H9 (cell line): ENCODE results near the gene QDPR. TPM values are rescaled to one million over a fixed set of nuclear protein-coding genes. Genes with fewer than 3 reads are reported as not detected.

ENCODE experiments used
- DNase-seq: peaks from one replicate; pipeline ENCODE4 v3.0.0-alpha.2; 2017
- H2AFZ ChIP-seq: one replicate; pipeline ENCODE4 v1.6.1; 2013; ENCODE audit warnings: mild to moderate bottlenecking, low read length, control low read depth, moderate library complexity
- H2AK5ac ChIP-seq: 2 replicates; pipeline ENCODE4 v1.6.1; 2013; ENCODE audit warnings: low read length, control low read depth, mixed read lengths; ENCODE audit not compliant: insufficient read length
- H2BK120ac ChIP-seq: one replicate; pipeline ENCODE4 v1.6.1; 2013; ENCODE audit warnings: low read depth, mild to moderate bottlenecking, low read length, control low read depth, inconsistent platforms; ENCODE audit not compliant: poor library complexity, severe bottlenecking
- H2BK12ac ChIP-seq: 2 replicates; pipeline ENCODE4 v1.6.1; 2013; ENCODE audit warnings: low read length, control low read depth, mixed read lengths, low read depth; ENCODE audit not compliant: insufficient read length
- H2BK15ac ChIP-seq: 2 replicates; pipeline ENCODE4 v1.6.1; 2013; ENCODE audit warnings: low read depth, low read length, control low read depth
- H2BK20ac ChIP-seq: one replicate; pipeline ENCODE4 v1.6.1; 2013; ENCODE audit warnings: low read depth, mild to moderate bottlenecking, low read length, control low read depth, inconsistent platforms; ENCODE audit not compliant: poor library complexity, severe bottlenecking
- H2BK5ac ChIP-seq: 2 replicates; pipeline ENCODE4 v1.6.1; 2013; ENCODE audit warnings: low read length, control low read depth, mixed read lengths; ENCODE audit not compliant: insufficient read length
- H3K14ac ChIP-seq: 2 replicates; pipeline ENCODE4 v1.6.1; 2013; ENCODE audit warnings: low read length, control low read depth; ENCODE audit not compliant: insufficient read depth
- H3K18ac ChIP-seq: 2 replicates; pipeline ENCODE4 v1.6.1; 2013; ENCODE audit warnings: low read depth, mild to moderate bottlenecking, mixed read lengths, low read length, control low read depth; ENCODE audit not compliant: insufficient read length
- H3K23ac ChIP-seq: 2 replicates; pipeline ENCODE4 v1.6.1; 2013; ENCODE audit warnings: low read length, control low read depth, mixed read lengths, low read depth; ENCODE audit not compliant: insufficient read length
- H3K23me2 ChIP-seq: 2 replicates; pipeline ENCODE4 v1.6.1; 2013; ENCODE audit warnings: low read depth, mild to moderate bottlenecking, mixed read lengths, low read length, control low read depth; ENCODE audit not compliant: insufficient read length, poor library complexity, severe bottlenecking
- H3K27ac ChIP-seq: 2 replicates; pipeline ENCODE4 v1.5.1; 2013; ENCODE audit warnings: low read length, control low read depth, mixed read lengths, low read depth; ENCODE audit not compliant: insufficient read length
- H3K27me3 ChIP-seq: 2 replicates; pipeline ENCODE4 v1.6.1; 2013; ENCODE audit warnings: low read length, control low read depth, inconsistent platforms; ENCODE audit not compliant: insufficient read depth
- H3K4ac ChIP-seq: 2 replicates; pipeline ENCODE4 v1.6.1; 2013; ENCODE audit warnings: low read depth, mild to moderate bottlenecking, control low read depth, inconsistent platforms, low read length, moderate library complexity
- H3K4me1 ChIP-seq: 2 replicates; pipeline ENCODE4 v1.6.1; 2013; ENCODE audit warnings: low read length, control low read depth, inconsistent platforms; ENCODE audit not compliant: insufficient read depth
- H3K4me2 ChIP-seq: 2 replicates; pipeline ENCODE4 v1.6.1; 2013; ENCODE audit warnings: low read length, control low read depth, mixed read lengths; ENCODE audit not compliant: insufficient read length, insufficient read depth
- H3K56ac ChIP-seq: 2 replicates; pipeline ENCODE4 v1.6.1; 2013; ENCODE audit warnings: low read depth, mild to moderate bottlenecking, mixed read lengths, low read length, control low read depth; ENCODE audit not compliant: insufficient read length
- H3K79me1 ChIP-seq: 2 replicates; pipeline ENCODE4 v1.6.1; 2013; ENCODE audit warnings: low read depth, mild to moderate bottlenecking, moderate library complexity, low read length, control low read depth, inconsistent platforms; ENCODE audit not compliant: insufficient read depth, poor library complexity, severe bottlenecking
- H3K79me2 ChIP-seq: 2 replicates; pipeline ENCODE4 v1.6.1; 2013; ENCODE audit warnings: low read length, control low read depth, inconsistent platforms; ENCODE audit not compliant: insufficient read depth
- H3K9ac ChIP-seq: 2 replicates; pipeline ENCODE4 v1.6.1; 2013; ENCODE audit warnings: low read length, control low read depth, mixed read lengths; ENCODE audit not compliant: insufficient read length; ENCODE audit errors: extremely low read depth
- H3K9me3 ChIP-seq: one replicate; pipeline ENCODE4 v1.6.1; 2013; ENCODE audit warnings: low read depth, low read length, inconsistent platforms; ENCODE audit not compliant: control insufficient read depth
- H3T11ph ChIP-seq: one replicate; pipeline ENCODE4 v1.6.1; 2013; ENCODE audit warnings: mild to moderate bottlenecking, low read length, control low read depth, inconsistent platforms
- H4K20me1 ChIP-seq: one replicate; pipeline ENCODE4 v1.6.1; 2013; ENCODE audit not compliant: control insufficient read depth, insufficient read length, insufficient read depth
- H4K5ac ChIP-seq: 2 replicates; pipeline ENCODE4 v1.6.1; 2013; ENCODE audit warnings: low read depth, mild to moderate bottlenecking, mixed read lengths, low read length, control low read depth; ENCODE audit not compliant: insufficient read length
- H4K8ac ChIP-seq: replicated peaks from 2 replicates; pipeline ENCODE4 v1.6.1; 2013; ENCODE audit warnings: low read length, control low read depth, mixed read lengths, low read depth; ENCODE audit not compliant: insufficient read length
- H4K91ac ChIP-seq: 2 replicates; pipeline ENCODE4 v1.6.1; 2013; ENCODE audit warnings: low read depth, mild to moderate bottlenecking, moderate library complexity, mixed read lengths, low read length, control low read depth; ENCODE audit not compliant: insufficient read length
- H3K27ac Mint-ChIP-seq, 3 experiments: 2 replicates in 2 of 3; 3 replicates in 1 of 3; pipeline ENCODE4 v1.8.0; 2020 to 2021; ENCODE audit warnings: mixed read lengths in 3 of 3, mild to moderate bottlenecking in 1 of 3, moderate library complexity in 1 of 3
- H3K27me3 Mint-ChIP-seq: 2 replicates; pipeline ENCODE4 v1.8.0; 2021; ENCODE audit warnings: low read depth, mild to moderate bottlenecking, moderate library complexity, mixed read lengths
- H3K36me3 Mint-ChIP-seq, 3 experiments: 2 replicates in 2 of 3; 3 replicates in 1 of 3; pipeline ENCODE4 v1.8.0; 2020 to 2021; ENCODE audit warnings: low read depth in 3 of 3, mixed read lengths in 3 of 3; ENCODE audit not compliant: insufficient read depth in 1 of 3
- H3K4me1 Mint-ChIP-seq, 2 experiments: 2 replicates each; pipeline ENCODE4 v1.8.0; 2020; ENCODE audit warnings: mixed read lengths in 2 of 2
- H3K4me3 Mint-ChIP-seq, 2 experiments: 2 replicates in 1 of 2; 3 replicates in 1 of 2; pipeline ENCODE4 v1.8.0; 2020 to 2021; ENCODE audit warnings: mild to moderate bottlenecking in 2 of 2, mixed read lengths in 2 of 2, moderate library complexity in 1 of 2
- H3K9me3 Mint-ChIP-seq, 2 experiments: 2 replicates in 1 of 2; 3 replicates in 1 of 2; pipeline ENCODE4 v1.8.0; 2020; ENCODE audit warnings: mild to moderate bottlenecking in 2 of 2, mixed read lengths in 2 of 2, moderate library complexity in 1 of 2
- CTCF ChIP-seq: fragments of 200-600 bp; sonication (generic); conservative IDR thresholded peaks from 3 replicates; pipeline ENCODE4 v1.8.0; 2021; ENCODE audit warnings: antibody characterized with exemption, mild to moderate bottlenecking
- WGBS: extraction: QIAGEN DNeasy Blood & Tissue Kit; methylation state at CpG from one replicate; pipeline ENCODE4 v1.1.7; 2013; ENCODE audit warnings: missing lambda C conversion rate, low lambda C conversion rate, mixed read lengths; ENCODE audit not compliant: insufficient read length; ENCODE audit errors: extremely low coverage; 5-methylcytosine and 5-hydroxymethylcytosine counted together
- total RNA-seq: library from RNA; stranded (reverse); gene quantifications from 2 replicates; pipeline ENCODE4 v1.2.1, GENCODE V29; 2021

Gene QDPR
- total RNA-seq, 1 experiment from 2014 or later: 23.5 TPM

GRCh38 chr4:17494258-17495190 is 17.4 kb downstream of the QDPR start:
- no peak overlapping the region for H3K23ac ChIP-seq
- H2AFZ ChIP-seq: no peak overlapping the region
- no peak overlapping the region for H3K9ac ChIP-seq
- WGBS: no CpG with 5 or more reads among the region's 10 CpGs
- H3K27ac ChIP-seq: no peak overlapping the region
- H3K56ac ChIP-seq: no peak overlapping the region
- H3K27me3 ChIP-seq: no peaks in the 10 kb centered on the region
- H3K18ac ChIP-seq: no peak overlapping the region
- no peak overlapping the region for H3K4me2 ChIP-seq
- H2AK5ac ChIP-seq: no peak overlapping the region
- H2BK20ac ChIP-seq: no peak overlapping the region
- no peak overlapping the region for H2BK5ac ChIP-seq
- no peak for TF ChIP-seq CTCF
- no peak overlapping the region for H3K14ac ChIP-seq
- H4K8ac ChIP-seq: no peak overlapping the region
- no peaks in the 10 kb centered on the region for H3K9me3 ChIP-seq
- no peaks in the 10 kb centered on the region for H3K4me1 ChIP-seq
- no peak overlapping the region for H4K91ac ChIP-seq
- no peak for DNase-seq
- H3K79me2 ChIP-seq: no peaks in the 10 kb centered on the region
- H3K79me1 ChIP-seq: no peaks in the 10 kb centered on the region
- Mint-ChIP-seq H3K9me3 (no peaks in the 10 kb centered on the region), H3K27ac (peak overlapping the region; percentile 37 to 60 (median 44); a peak in 4 of 7 replicates), H3K36me3 (peaks cover 1 to 23% (median 3%) of the 10 kb centered on the region in 3 experiments; a peak in 4 of 7 replicates), H3K4me1 (peaks cover 11 to 16% of the 10 kb centered on the region in 2 experiments), H3K4me3 (peak overlapping the region in 1 of 2 experiments; percentile 6; a peak in 1 of 5 replicates), H3K27me3 (no peaks in the 10 kb centered on the region)
- H2BK15ac ChIP-seq: no peak overlapping the region
- H3K4ac ChIP-seq: no peak overlapping the region
- H3T11ph ChIP-seq: no peak overlapping the region
- peaks cover 3% of the 10 kb centered on the region for H3K23me2 ChIP-seq
- H4K20me1 ChIP-seq: peaks cover 3% of the 10 kb centered on the region
- H2BK12ac ChIP-seq: no peak overlapping the region
- no peak overlapping the region for H2BK120ac ChIP-seq
- no peak overlapping the region for H4K5ac ChIP-seq
